ENCODE measurements around the gene INTU. TPM values are rescaled to one million over a fixed set of nuclear protein-coding genes. Genes with fewer than 3 reads are reported as not detected.

The INTU gene
- total RNA-seq (2022; extraction: Qiagen RNA extraction) = 1.1 to 1.4 TPM (median 1.3 TPM) in 5 replicates

GRCh38 chr4:127632420-127633403 is at the start of gene INTU:
INTU (plus strand) TSS chr4:127632957; CDS start chr4:127633035, 78 bp downstream.

DNA sequence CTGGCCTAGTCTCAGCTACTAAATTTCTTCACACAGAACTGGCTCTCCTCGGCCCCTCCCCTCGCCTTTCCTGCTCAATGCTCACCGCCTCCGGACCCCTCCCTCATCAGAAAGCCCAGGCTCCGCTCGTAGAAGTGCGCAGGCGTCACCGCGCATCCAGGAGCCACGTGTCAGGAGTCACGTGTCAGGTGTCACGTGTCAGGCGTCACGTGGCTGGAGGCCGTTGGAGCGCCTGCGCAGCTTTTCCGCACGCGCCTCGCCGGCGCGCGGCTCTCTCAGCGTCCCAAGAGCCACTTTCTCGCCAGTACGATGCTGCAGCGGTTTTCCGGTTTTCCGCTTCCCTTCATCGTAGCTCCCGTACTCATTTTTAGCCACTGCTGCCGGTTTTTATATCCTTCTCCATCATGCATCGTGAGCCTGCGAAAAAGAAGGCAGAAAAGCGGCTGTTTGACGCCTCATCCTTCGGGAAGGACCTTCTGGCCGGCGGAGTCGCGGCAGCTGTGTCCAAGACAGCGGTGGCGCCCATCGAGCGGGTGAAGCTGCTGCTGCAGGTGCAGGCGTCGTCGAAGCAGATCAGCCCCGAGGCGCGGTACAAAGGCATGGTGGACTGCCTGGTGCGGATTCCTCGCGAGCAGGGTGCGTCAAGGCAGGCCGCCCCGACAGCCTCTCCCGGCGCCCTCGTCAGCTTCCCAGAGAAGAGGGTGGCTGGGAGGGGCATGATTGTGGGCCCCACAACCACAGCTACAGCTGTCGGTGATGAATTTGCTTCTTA is 97.6 kb downstream of the INTU start, which contains the start of gene SLC25A31:
SLC25A31 (plus strand) TSS at position 259 of the 772 bp plus-strand sequence; CDS start at position 405, 146 bp downstream.

Other genes starting within 250 kb of the INTU start
- gene SLC25A31, start 97.4 kb downstream of the INTU start, total RNA-seq (2022; extraction: Qiagen RNA extraction) = not detected in 5 replicates
- gene HSPA4L, start 149.4 kb downstream of the INTU start, total RNA-seq (2022; extraction: Qiagen RNA extraction) = 6.2 to 9.4 TPM (median 6.6 TPM) in 5 replicates
- gene PLK4, start 247.9 kb downstream of the INTU start, total RNA-seq (2022; extraction: Qiagen RNA extraction) = 13.2 to 17.2 TPM (median 14.6 TPM) in 5 replicates